Spleen (tissue), 13 donors: ENCODE measurements around the gene LTN1. TPM values are rescaled to one million over a fixed set of nuclear protein-coding genes. Genes with fewer than 3 reads are reported as not detected.

ENCODE experiments used
- DNase-seq: peaks from one replicate; pipeline ENCODE4 v3.0.0-alpha.2; 2020
- H3K27ac ChIP-seq, 8 donors: fragments of 200-600 bp; sonication (generic) in 7 of 8; 1 replicate in 4 of 8; 2 replicates in 4 of 8; pipeline versions ENCODE4 v1.5.0 to v1.8.0; 2016 to 2021; ENCODE audit warnings: inconsistent platforms in 4 of 8, mild to moderate bottlenecking in 4 of 8, moderate library complexity in 1 of 8
- H3K27me3 ChIP-seq, 7 donors: fragments of 200-600 bp; sonication (generic) in 6 of 7; replicated peaks in 1 of 7; 1 replicate in 4 of 7; 2 replicates in 3 of 7; pipeline versions ENCODE4 v1.5.0 to v1.8.0; 2016 to 2021; ENCODE audit warnings: inconsistent platforms in 3 of 7, mild to moderate bottlenecking in 1 of 7
- H3K36me3 ChIP-seq, 6 donors: fragments of 200-600 bp; sonication (generic) in 5 of 6; 1 replicate in 4 of 6; 2 replicates in 2 of 6; pipeline versions ENCODE4 v1.5.0 to v1.8.0; 2016 to 2021; ENCODE audit warnings: inconsistent platforms in 2 of 6
- H3K4me1 ChIP-seq, 6 donors: fragments of 200-600 bp; sonication (generic) in 5 of 6; 1 replicate in 3 of 6; 2 replicates in 3 of 6; pipeline versions ENCODE4 v1.5.0 to v1.8.0; 2016 to 2021; ENCODE audit warnings: inconsistent platforms in 3 of 6
- H3K4me3 ChIP-seq, 8 donors: fragments of 200-600 bp; sonication (generic) in 7 of 8; 1 replicate in 4 of 8; 2 replicates in 4 of 8; pipeline versions ENCODE4 v1.5.0 to v1.8.0; 2016 to 2021; ENCODE audit warnings: inconsistent platforms in 4 of 8, mild to moderate bottlenecking in 4 of 8, moderate library complexity in 2 of 8
- H3K9me3 ChIP-seq, 8 donors: fragments of 200-600 bp; sonication (generic) in 7 of 8; 1 replicate in 4 of 8; 2 replicates in 4 of 8; pipeline versions ENCODE4 v1.5.0 to v1.8.0; 2016 to 2021; ENCODE audit warnings: inconsistent platforms in 4 of 8
- CTCF ChIP-seq, 11 experiments: fragments of 200-600 bp in 7 of 11; fragments of 450-650 bp in 4 of 11; sonication (generic) in 4 of 11; IDR thresholded peaks in 8 of 11; conservative IDR thresholded peaks in 3 of 11; 1 replicate in 7 of 11; 2 replicates in 4 of 11; pipeline versions ENCODE4 v1.4.0 to v1.8.0; 2016 to 2021; ENCODE audit warnings: antibody characterized with exemption in 11 of 11, inconsistent platforms in 4 of 11, mild to moderate bottlenecking in 1 of 11
- POLR2A ChIP-seq, 3 donors: fragments of 450-650 bp; IDR thresholded peaks; one replicate each; pipeline ENCODE4 v1.5.1; 2017; ENCODE audit warnings: antibody characterized with exemption in 3 of 3, mild to moderate bottlenecking in 1 of 3
- POLR2AphosphoS5 ChIP-seq, 3 donors: sonication (generic); formaldehyde crosslinking; IDR thresholded peaks; one replicate each; pipeline ENCODE4 v1.5.1; 2017; ENCODE audit warnings: antibody characterized with exemption in 3 of 3
- WGBS, 5 donors: extraction: QIAGEN DNeasy Blood & Tissue Kit in 3 of 5; methylation state at CpG; one replicate each; pipeline versions ENCODE4 v1.1.5 to v1.1.7; 2013 to 2018; 5-methylcytosine and 5-hydroxymethylcytosine counted together
- intact Hi-C: fragments of 100-400 bp; cut with DNase I; formaldehyde crosslinking; loops from one replicate; pipeline ENCODE4 v1.15.0; 2023; ENCODE audit warnings: low total_unique reads
- long read RNA-seq, 2 donors: transcript quantifications; one replicate each; lab custom pipeline, GENCODE V29; 2026
- polyA plus RNA-seq, 3 donors: library from polyadenylated mRNA; stranded (reverse); fragments of 200-250 nt; gene quantifications; one replicate each; pipeline ENCODE4 v1.2.1, GENCODE V29; 2013
- total RNA-seq, 7 donors: library from RNA; depleted of rRNA in 3 of 7; stranded (reverse); fragments of >200 nt in 3 of 7; fragmentation: NEBNext Ultra II Directional in 4 of 7; extraction: Animal tissue kit (Norgen Biotek cat#: 25700) in 4 of 7; gene quantifications; one replicate each; pipeline versions ENCODE4 v1.1.0 to v1.2.1, GENCODE V29; 2016 to 2021
- donor health status: healthy with polysubstance abuse.
- donor health status: DM: no; HTN: no; CAD: no; lungs with moderate emphysema.
- donor health status: DM: no; HTN: no; CAD: no.
- donor health status: Bipolar disorder and iron deficiency.
- donor health status: healthy.
- donor health status: DM: no; HTN: no; CAD: no.
- donor health status: DM: yes; HTN: yes; CAD: no.

Gene LTN1
- total RNA-seq = 10 to 100 TPM; 26.1 to 37.3 (median 33.8) TPM
- polyA plus RNA-seq = 1 to 10 TPM; 4.6 TPM
- long read RNA-seq, donor 1 = 0 reads
- long read RNA-seq, donor 2 = 0 reads

- DNase-seq = peak; percentile 98
- H3K27ac ChIP-seq = peak within 1 kb of the TSS; percentile 90 to 97 (median 94)
- H3K4me3 ChIP-seq = peak within 1 kb of the TSS; percentile 77 to 96 (median 88)
- H3K9me3 ChIP-seq = no peaks in the 10 kb centered on the region
- 1 to 2% (median 1%) methylated on average over 43 of the region's 43 CpGs for WGBS, 5 donors
- no peaks in the 10 kb centered on the region for H3K27me3 ChIP-seq
- peaks cover 19 to 49% (median 27%) of the 10 kb centered on the region in 6 donors for H3K4me1 ChIP-seq
- intact Hi-C loops = loop anchor here (10.0 kb wide), 1 partner anchor 82 kb away; the partner anchor contains the start of gene CCT8
- peaks cover 0 to 15% (median 0%) of the 10 kb centered on the region in 6 donors for H3K36me3 ChIP-seq
- TF ChIP-seq POLR2AphosphoS5 (IDR thresholded peaks at IDR 0.05) (peak; percentile 92 to 95 (median 93)), POLR2A (IDR thresholded peaks at IDR 0.05) (peak; percentile 31 to 90 (median 50)), CTCF (IDR thresholded peaks at IDR 0.05 in 8 of 11, conservative IDR thresholded peaks at IDR 0.05 in 3 of 11) (peak in 3 of 11 experiments; percentile 19 to 40 (median 32))
These were observed at the start of gene LTN1 for GRCh38 chr21:28992526-28993292. TSS of gene LTN1 (minus strand) at chr21:28992877. CDS start at chr21:28992805, 72 bp downstream.

GRCh38 chr21:29034678-29035077 lies 42.0 kb upstream of the LTN1 start:
- no peak for DNase-seq
- intact Hi-C loops = loop anchor here (10.0 kb wide), 1 partner anchor 50 kb away; no protein-coding TSS in a partner anchor
- H3K27ac ChIP-seq = peak overlapping the region in 1 of 8 donors; percentile 4
- no peak overlapping the region for H3K4me3 ChIP-seq
- H3K9me3 ChIP-seq = no peaks in the 10 kb centered on the region
- TF ChIP-seq CTCF (IDR thresholded peaks at IDR 0.05 in 8 of 11, conservative IDR thresholded peaks at IDR 0.05 in 3 of 11) (no peak), POLR2A (IDR thresholded peaks at IDR 0.05) (no peak), POLR2AphosphoS5 (IDR thresholded peaks at IDR 0.05) (no peak)
- H3K27me3 ChIP-seq = no peaks in the 10 kb centered on the region
- 60 to 85% (median 71%) methylated on average over 1 of the region's 1 CpG for whole genome bisulfite sequencing, 5 donors
- H3K36me3 ChIP-seq = peaks cover 6 to 100% (median 89%) of the 10 kb centered on the region in 6 donors
- peaks cover 0 to 18% (median 3%) of the 10 kb centered on the region in 6 donors for H3K4me1 ChIP-seq

GRCh38 chr21:29033871-29034270 lies 41.2 kb upstream of the LTN1 start:
- no peak overlapping the region for H3K4me3 ChIP-seq
- H3K36me3 ChIP-seq = peaks cover 6 to 100% (median 86%) of the 10 kb centered on the region in 6 donors
- peaks cover 0 to 21% (median 3%) of the 10 kb centered on the region in 6 donors for H3K4me1 ChIP-seq
- TF ChIP-seq CTCF (IDR thresholded peaks at IDR 0.05 in 8 of 11, conservative IDR thresholded peaks at IDR 0.05 in 3 of 11) = no peak
- no peak for TF ChIP-seq POLR2A (IDR thresholded peaks at IDR 0.05)
- no peak for TF ChIP-seq POLR2AphosphoS5 (IDR thresholded peaks at IDR 0.05)
- DNase-seq = no peak
- H3K27me3 ChIP-seq = no peaks in the 10 kb centered on the region
- no peak overlapping the region for H3K27ac ChIP-seq
- WGBS, 5 donors = 80 to 89% (median 88%) methylated on average over 3 of the region's 3 CpGs
- no peaks in the 10 kb centered on the region for H3K9me3 ChIP-seq
- intact Hi-C loops = loop anchor here (10.0 kb wide), 1 partner anchor 49 kb away; no protein-coding TSS in a partner anchor

- peaks cover 6 to 100% (median 85%) of the 10 kb centered on the region in 6 donors for H3K36me3 ChIP-seq
- H3K4me1 ChIP-seq = peaks cover 0 to 25% (median 3%) of the 10 kb centered on the region in 6 donors
- no peak overlapping the region for H3K4me3 ChIP-seq
- intact Hi-C loops = loop anchor here (10.0 kb wide), 1 partner anchor 48 kb away; no protein-coding TSS in a partner anchor
- H3K27ac ChIP-seq = no peak overlapping the region
- no peak for TF ChIP-seq POLR2AphosphoS5 (IDR thresholded peaks at IDR 0.05)
- no peak for TF ChIP-seq CTCF (IDR thresholded peaks at IDR 0.05 in 8 of 11, conservative IDR thresholded peaks at IDR 0.05 in 3 of 11)
- TF ChIP-seq POLR2A (IDR thresholded peaks at IDR 0.05) = no peak
- 70 to 85% (median 73%) methylated on average over 4 of the region's 4 CpGs for WGBS, 5 donors
- no peaks in the 10 kb centered on the region for H3K9me3 ChIP-seq
- no peak for DNase-seq
- no peaks in the 10 kb centered on the region for H3K27me3 ChIP-seq
These were observed 40.6 kb upstream of the LTN1 start for GRCh38 chr21:29033301-29033700.
